HEK293 (cell line): ENCODE data around the gene TMUB1.

Experiments used
- CTCF ChIA-PET: fragments of 350-600 bp; formaldehyde crosslinking; extraction: SDS; loops from one replicate; lab custom pipeline; 2021; ENCODE audit warnings: antibody characterized with exemption; lab: Yijun Ruan, JAX
- POLR2A ChIA-PET: fragments of 300-600 bp; formaldehyde crosslinking; extraction: SDS; loops from one replicate; lab custom pipeline; 2020; ENCODE audit warnings: antibody characterized with exemption, inconsistent platforms; lab: Yijun Ruan, JAX
- H3K27ac ChIP-seq: fragments of 200-500 bp; sonication (Bioruptor generic); 2 replicates; pipeline ENCODE4 v1.5.1; 2014; ENCODE audit warnings: low read depth, low read length, control low read depth, inconsistent platforms; ENCODE audit errors: extremely low read depth
- H3K36me3 ChIP-seq, 2 experiments: fragments of 200-500 bp in 1 of 2; sonication (Bioruptor generic) in 1 of 2; 1 replicate in 1 of 2; 2 replicates in 1 of 2; pipeline ENCODE4 v1.5.1; 2014 to 2017; ENCODE audit warnings: inconsistent platforms in 2 of 2, low read length in 2 of 2; ENCODE audit not compliant: control insufficient read depth in 2 of 2, insufficient read depth in 1 of 2
- H3K4me1 ChIP-seq: fragments of 200-500 bp; sonication (Bioruptor generic); 2 replicates; pipeline ENCODE4 v1.5.1; 2014; ENCODE audit warnings: mild to moderate bottlenecking, low read length, inconsistent platforms; ENCODE audit not compliant: control insufficient read depth, insufficient read depth
- H3K4me3 ChIP-seq: 2 replicates; pipeline ENCODE4 v1.5.1; 2011; ENCODE audit warnings: low read depth, mild to moderate bottlenecking, control low read depth, low read length, moderate library complexity
- H3K9me3 ChIP-seq: fragments of 200-500 bp; sonication (Bioruptor generic); 2 replicates; pipeline ENCODE4 v1.5.1; 2014; ENCODE audit warnings: low read depth, low read length, inconsistent platforms; ENCODE audit not compliant: control insufficient read depth, insufficient read depth
- MEIS1 ChIP-seq: sonication (generic); formaldehyde crosslinking; IDR thresholded peaks from 2 replicates; pipeline ENCODE4 v1.8.1; 2022; ENCODE audit warnings: missing genetic modification reagents, mild to moderate bottlenecking, borderline replicate concordance
- ZNF223 ChIP-seq: fragments of 450-650 bp; formaldehyde crosslinking; IDR thresholded peaks from 2 replicates; pipeline ENCODE4 v1.5.1; 2016; ENCODE audit warnings: missing biosample characterization, missing genetic modification characterization
- ZNF23 ChIP-seq: fragments of 450-650 bp; formaldehyde crosslinking; IDR thresholded peaks from 2 replicates; pipeline ENCODE4 v1.5.1; 2016; ENCODE audit warnings: missing biosample characterization, missing genetic modification characterization, borderline replicate concordance
- ZNF239 ChIP-seq: fragments of 450-650 bp; formaldehyde crosslinking; IDR thresholded peaks from 2 replicates; pipeline ENCODE4 v1.5.1; 2016; ENCODE audit warnings: missing biosample characterization, missing genetic modification characterization
- ZNF350 ChIP-seq: fragments of 450-650 bp; formaldehyde crosslinking; IDR thresholded peaks from 2 replicates; pipeline ENCODE4 v1.5.0; 2017; ENCODE audit warnings: missing biosample characterization, mild to moderate bottlenecking, missing genetic modification characterization
- ZNF37A ChIP-seq: fragments of 450-650 bp; IDR thresholded peaks from 2 replicates; pipeline ENCODE4 v1.5.1; 2018; ENCODE audit warnings: missing biosample characterization, missing genetic modification characterization
- ZNF391 ChIP-seq: fragments of 450-650 bp; formaldehyde crosslinking; IDR thresholded peaks from 2 replicates; pipeline ENCODE4 v1.5.1; 2016; ENCODE audit warnings: low read depth, missing biosample characterization, missing genetic modification characterization, borderline replicate concordance
- ZNF510 ChIP-seq: fragments of 450-650 bp; formaldehyde crosslinking; IDR thresholded peaks from 2 replicates; pipeline ENCODE4 v1.5.1; 2018; ENCODE audit warnings: mild to moderate bottlenecking, missing genetic modification characterization, missing biosample characterization; ENCODE audit not compliant: insufficient replicate concordance
- ZNF521 ChIP-seq: fragments of 450-650 bp; formaldehyde crosslinking; IDR thresholded peaks from 2 replicates; pipeline ENCODE4 v1.5.1; 2017; ENCODE audit warnings: missing biosample characterization, mild to moderate bottlenecking, missing genetic modification characterization
- ZNF776 ChIP-seq: fragments of 450-650 bp; formaldehyde crosslinking; IDR thresholded peaks from 2 replicates; pipeline ENCODE4 v1.5.0; 2017; ENCODE audit warnings: missing biosample characterization, missing genetic modification characterization, borderline replicate concordance
- TF ChIP-seq, protein P1 (sequence below): fragments of 450-650 bp; formaldehyde crosslinking; IDR thresholded peaks from 2 replicates; pipeline ENCODE4 v1.5.1; 2016; ENCODE audit warnings: missing biosample characterization, missing genetic modification characterization, borderline replicate concordance
- TF ChIP-seq, protein P2 (sequence below): fragments of 450-650 bp; formaldehyde crosslinking; IDR thresholded peaks from 2 replicates; pipeline ENCODE4 v1.5.1; 2016; ENCODE audit warnings: missing biosample characterization, missing genetic modification characterization
- TF ChIP-seq, protein P3 (sequence below): fragments of 450-650 bp; formaldehyde crosslinking; IDR thresholded peaks from 2 replicates; pipeline ENCODE4 v1.5.1; 2016; ENCODE audit warnings: missing biosample characterization, missing genetic modification characterization
- TF ChIP-seq, protein P4 (sequence below): fragments of 450-650 bp; formaldehyde crosslinking; IDR thresholded peaks from 2 replicates; pipeline ENCODE4 v1.5.1; 2016; ENCODE audit warnings: missing biosample characterization, missing genetic modification characterization, low read depth

TMUB1 gene

DNA sequence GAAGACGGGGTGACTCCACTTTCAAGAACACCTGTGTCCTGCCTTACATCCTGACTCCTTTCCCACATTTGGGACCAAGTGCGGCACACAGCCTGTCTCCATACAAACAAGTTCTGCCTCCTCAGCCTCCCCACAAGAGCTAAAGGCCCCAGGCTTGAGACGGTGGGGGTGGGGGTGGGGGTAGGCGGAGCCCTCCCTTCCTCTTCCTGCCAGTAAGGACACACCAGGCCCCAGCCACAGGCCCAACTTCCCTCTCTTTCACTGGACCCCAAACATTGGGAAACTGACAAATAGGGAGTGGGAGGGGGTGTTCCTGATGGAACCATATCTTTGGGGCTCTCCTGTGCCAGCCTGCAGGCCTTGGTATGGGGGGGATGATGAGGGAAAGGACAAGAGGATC is 30.2 kb downstream of the TMUB1 start (continued):
- TF ChIP-seq ZNF776 (tag by site-specific recombination) (no peak), ZNF521 (tag by site-specific recombination) (no peak)

DNA sequence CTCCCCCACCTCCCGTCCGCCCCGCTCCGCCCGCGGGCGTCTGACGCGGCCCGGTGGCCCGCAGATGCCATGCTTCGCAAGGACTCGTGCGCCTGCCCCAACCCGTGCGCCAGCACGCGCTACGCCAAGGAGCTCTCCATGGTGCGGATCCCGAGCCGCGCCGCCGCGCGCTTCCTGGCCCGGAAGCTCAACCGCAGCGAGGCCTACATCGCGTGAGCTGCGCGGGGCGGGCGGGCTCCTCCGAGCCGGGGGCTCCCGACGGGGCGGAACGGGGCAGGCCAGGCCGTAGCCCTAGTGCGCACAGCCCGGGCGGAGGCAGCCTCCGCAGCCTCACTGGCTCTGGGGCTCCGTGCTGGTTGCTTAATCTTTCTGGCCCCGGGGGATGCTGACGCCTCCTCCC is 32.2 kb downstream of the TMUB1 start:
- H3K4me3 ChIP-seq: no peak overlapping the region
- POLR2A ChIA-PET: interaction anchor here (1.1 to 1.7 kb wide), 2 partner anchors 9 to 12 kb away, joined by 3 to 5 read pairs; no protein-coding TSS in a partner anchor
- H3K9me3 ChIP-seq: no peaks in the 10 kb centered on the region
- peaks cover 0 to 39% of the 10 kb centered on the region in 2 experiments; a peak in 1 of 3 replicates for H3K36me3 ChIP-seq
- TF ChIP-seq ZNF391 (tag by site-specific recombination) (no peak), ZNF510 (tag by site-specific recombination) (no peak), ZNF239 (no peak), MEIS1 (CRISPR knock-in tag) (no peak), ZNF23 (tag by site-specific recombination) (no peak), ZNF37A (no peak), ZNF350 (tag by site-specific recombination) (no peak), ZNF223 (tag by site-specific recombination) (no peak)
- TF ChIP-seq, protein P1, sequence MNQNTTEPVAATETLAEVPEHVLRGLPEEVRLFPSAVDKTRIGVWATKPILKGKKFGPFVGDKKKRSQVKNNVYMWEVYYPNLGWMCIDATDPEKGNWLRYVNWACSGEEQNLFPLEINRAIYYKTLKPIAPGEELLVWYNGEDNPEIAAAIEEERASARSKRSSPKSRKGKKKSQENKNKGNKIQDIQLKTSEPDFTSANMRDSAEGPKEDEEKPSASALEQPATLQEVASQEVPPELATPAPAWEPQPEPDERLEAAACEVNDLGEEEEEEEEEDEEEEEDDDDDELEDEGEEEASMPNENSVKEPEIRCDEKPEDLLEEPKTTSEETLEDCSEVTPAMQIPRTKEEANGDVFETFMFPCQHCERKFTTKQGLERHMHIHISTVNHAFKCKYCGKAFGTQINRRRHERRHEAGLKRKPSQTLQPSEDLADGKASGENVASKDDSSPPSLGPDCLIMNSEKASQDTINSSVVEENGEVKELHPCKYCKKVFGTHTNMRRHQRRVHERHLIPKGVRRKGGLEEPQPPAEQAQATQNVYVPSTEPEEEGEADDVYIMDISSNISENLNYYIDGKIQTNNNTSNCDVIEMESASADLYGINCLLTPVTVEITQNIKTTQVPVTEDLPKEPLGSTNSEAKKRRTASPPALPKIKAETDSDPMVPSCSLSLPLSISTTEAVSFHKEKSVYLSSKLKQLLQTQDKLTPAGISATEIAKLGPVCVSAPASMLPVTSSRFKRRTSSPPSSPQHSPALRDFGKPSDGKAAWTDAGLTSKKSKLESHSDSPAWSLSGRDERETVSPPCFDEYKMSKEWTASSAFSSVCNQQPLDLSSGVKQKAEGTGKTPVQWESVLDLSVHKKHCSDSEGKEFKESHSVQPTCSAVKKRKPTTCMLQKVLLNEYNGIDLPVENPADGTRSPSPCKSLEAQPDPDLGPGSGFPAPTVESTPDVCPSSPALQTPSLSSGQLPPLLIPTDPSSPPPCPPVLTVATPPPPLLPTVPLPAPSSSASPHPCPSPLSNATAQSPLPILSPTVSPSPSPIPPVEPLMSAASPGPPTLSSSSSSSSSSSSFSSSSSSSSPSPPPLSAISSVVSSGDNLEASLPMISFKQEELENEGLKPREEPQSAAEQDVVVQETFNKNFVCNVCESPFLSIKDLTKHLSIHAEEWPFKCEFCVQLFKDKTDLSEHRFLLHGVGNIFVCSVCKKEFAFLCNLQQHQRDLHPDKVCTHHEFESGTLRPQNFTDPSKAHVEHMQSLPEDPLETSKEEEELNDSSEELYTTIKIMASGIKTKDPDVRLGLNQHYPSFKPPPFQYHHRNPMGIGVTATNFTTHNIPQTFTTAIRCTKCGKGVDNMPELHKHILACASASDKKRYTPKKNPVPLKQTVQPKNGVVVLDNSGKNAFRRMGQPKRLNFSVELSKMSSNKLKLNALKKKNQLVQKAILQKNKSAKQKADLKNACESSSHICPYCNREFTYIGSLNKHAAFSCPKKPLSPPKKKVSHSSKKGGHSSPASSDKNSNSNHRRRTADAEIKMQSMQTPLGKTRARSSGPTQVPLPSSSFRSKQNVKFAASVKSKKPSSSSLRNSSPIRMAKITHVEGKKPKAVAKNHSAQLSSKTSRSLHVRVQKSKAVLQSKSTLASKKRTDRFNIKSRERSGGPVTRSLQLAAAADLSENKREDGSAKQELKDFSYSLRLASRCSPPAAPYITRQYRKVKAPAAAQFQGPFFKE (tag by site-specific recombination): no peak
- TF ChIP-seq, protein P2, sequence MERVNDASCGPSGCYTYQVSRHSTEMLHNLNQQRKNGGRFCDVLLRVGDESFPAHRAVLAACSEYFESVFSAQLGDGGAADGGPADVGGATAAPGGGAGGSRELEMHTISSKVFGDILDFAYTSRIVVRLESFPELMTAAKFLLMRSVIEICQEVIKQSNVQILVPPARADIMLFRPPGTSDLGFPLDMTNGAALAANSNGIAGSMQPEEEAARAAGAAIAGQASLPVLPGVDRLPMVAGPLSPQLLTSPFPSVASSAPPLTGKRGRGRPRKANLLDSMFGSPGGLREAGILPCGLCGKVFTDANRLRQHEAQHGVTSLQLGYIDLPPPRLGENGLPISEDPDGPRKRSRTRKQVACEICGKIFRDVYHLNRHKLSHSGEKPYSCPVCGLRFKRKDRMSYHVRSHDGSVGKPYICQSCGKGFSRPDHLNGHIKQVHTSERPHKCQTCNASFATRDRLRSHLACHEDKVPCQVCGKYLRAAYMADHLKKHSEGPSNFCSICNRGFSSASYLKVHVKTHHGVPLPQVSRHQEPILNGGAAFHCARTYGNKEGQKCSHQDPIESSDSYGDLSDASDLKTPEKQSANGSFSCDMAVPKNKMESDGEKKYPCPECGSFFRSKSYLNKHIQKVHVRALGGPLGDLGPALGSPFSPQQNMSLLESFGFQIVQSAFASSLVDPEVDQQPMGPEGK (tag by site-specific recombination): no peak
- TF ChIP-seq, protein P3, sequence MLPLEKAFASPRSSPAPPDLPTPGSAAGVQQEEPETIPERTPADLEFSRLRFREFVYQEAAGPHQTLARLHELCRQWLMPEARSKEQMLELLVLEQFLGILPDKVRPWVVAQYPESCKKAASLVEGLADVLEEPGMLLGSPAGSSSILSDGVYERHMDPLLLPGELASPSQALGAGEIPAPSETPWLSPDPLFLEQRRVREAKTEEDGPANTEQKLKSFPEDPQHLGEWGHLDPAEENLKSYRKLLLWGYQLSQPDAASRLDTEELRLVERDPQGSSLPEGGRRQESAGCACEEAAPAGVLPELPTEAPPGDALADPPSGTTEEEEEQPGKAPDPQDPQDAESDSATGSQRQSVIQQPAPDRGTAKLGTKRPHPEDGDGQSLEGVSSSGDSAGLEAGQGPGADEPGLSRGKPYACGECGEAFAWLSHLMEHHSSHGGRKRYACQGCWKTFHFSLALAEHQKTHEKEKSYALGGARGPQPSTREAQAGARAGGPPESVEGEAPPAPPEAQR (tag by site-specific recombination): no peak
- TF ChIP-seq, protein P4, sequence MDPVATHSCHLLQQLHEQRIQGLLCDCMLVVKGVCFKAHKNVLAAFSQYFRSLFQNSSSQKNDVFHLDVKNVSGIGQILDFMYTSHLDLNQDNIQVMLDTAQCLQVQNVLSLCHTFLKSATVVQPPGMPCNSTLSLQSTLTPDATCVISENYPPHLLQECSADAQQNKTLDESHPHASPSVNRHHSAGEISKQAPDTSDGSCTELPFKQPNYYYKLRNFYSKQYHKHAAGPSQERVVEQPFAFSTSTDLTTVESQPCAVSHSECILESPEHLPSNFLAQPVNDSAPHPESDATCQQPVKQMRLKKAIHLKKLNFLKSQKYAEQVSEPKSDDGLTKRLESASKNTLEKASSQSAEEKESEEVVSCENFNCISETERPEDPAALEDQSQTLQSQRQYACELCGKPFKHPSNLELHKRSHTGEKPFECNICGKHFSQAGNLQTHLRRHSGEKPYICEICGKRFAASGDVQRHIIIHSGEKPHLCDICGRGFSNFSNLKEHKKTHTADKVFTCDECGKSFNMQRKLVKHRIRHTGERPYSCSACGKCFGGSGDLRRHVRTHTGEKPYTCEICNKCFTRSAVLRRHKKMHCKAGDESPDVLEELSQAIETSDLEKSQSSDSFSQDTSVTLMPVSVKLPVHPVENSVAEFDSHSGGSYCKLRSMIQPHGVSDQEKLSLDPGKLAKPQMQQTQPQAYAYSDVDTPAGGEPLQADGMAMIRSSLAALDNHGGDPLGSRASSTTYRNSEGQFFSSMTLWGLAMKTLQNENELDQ (tag by site-specific recombination): no peak
- CTCF ChIA-PET: no interaction called here
- no peak overlapping the region for H3K27ac ChIP-seq
- H3K4me1 ChIP-seq: no peaks in the 10 kb centered on the region
